Endothelial cell of umbilical vein (primary cell): ENCODE results near the gene TMEM98. TPM values are rescaled to one million over a fixed set of nuclear protein-coding genes. Genes with fewer than 3 reads are reported as not detected.

Experiments used
- BruUV-seq: library from RNA; stranded (reverse); fragments of 400-500 nt; replicated peaks from 2 replicates; lab custom pipeline; 2021; lab: Mats Ljungman, UMichigan
- CTCF ChIA-PET: fragments of 300-600, 350-600 bp; sonication (Branson Sonifier 250); formaldehyde crosslinking; loops from one replicate; lab custom pipeline; 2021; ENCODE audit warnings: antibody characterized with exemption, inconsistent platforms; lab: Charles Lee
- POLR2A ChIA-PET: fragments of 300-600, 350-600 bp; sonication (Branson Sonifier 250); formaldehyde crosslinking; loops from one replicate; lab custom pipeline; 2021; ENCODE audit warnings: antibody characterized with exemption, inconsistent platforms; lab: Charles Lee
- DNase-seq: peaks from one replicate; pipeline ENCODE4 v3.0.0-alpha.2; 2011; ENCODE audit warnings: low read depth, low spot score
- FAIRE-seq: peaks from 2 replicates; lab custom pipeline; 2011; peaks lifted over from hg19 to GRCh38; lab: Jason Lieb, UNC
- H2AFZ ChIP-seq: 2 replicates; pipeline ENCODE4 v1.6.0; 2012; ENCODE audit warnings: low read depth, low read length, control low read depth, inconsistent platforms
- H3K27ac ChIP-seq: 2 replicates; pipeline ENCODE4 v1.5.1; 2011; ENCODE audit warnings: low read depth, mild to moderate bottlenecking, control low read depth, low read length, moderate library complexity; ENCODE audit not compliant: insufficient read depth
- H3K27me3 ChIP-seq, 2 experiments: 2 replicates each; pipeline versions ENCODE4 v1.6.0 to v1.6.1; 2011; ENCODE audit warnings: low read length in 2 of 2, mixed read lengths in 1 of 2; ENCODE audit not compliant: control insufficient read depth in 2 of 2, insufficient read depth in 2 of 2
- H3K36me3 ChIP-seq, 2 experiments: 2 replicates in 1 of 2; 3 replicates in 1 of 2; pipeline ENCODE4 v1.5.1; 2011; ENCODE audit warnings: low read length in 2 of 2, mild to moderate bottlenecking in 1 of 2, moderate library complexity in 1 of 2; ENCODE audit not compliant: control insufficient read depth in 2 of 2, insufficient read depth in 2 of 2; ENCODE audit errors: extremely low read depth in 1 of 2
- H3K4me1 ChIP-seq: 3 replicates; pipeline ENCODE4 v1.5.1; 2011; ENCODE audit warnings: mild to moderate bottlenecking, low read length; ENCODE audit not compliant: control insufficient read depth, insufficient read depth; ENCODE audit errors: extremely low read depth
- H3K4me2 ChIP-seq: 2 replicates; pipeline ENCODE4 v1.6.1; 2011; ENCODE audit warnings: low read length, control low read depth, mixed read lengths; ENCODE audit not compliant: insufficient read depth
- H3K4me3 ChIP-seq, 3 experiments: fragments of 200-600 bp in 1 of 3; sonication (generic), shearing (Covaris generic) in 1 of 3; replicated peaks in 1 of 3; 2 replicates each; pipeline ENCODE4 v1.5.1; 2011 to 2016; ENCODE audit warnings: control low read depth in 3 of 3, low read length in 3 of 3, mild to moderate bottlenecking in 2 of 3, inconsistent platforms in 1 of 3, low read depth in 1 of 3, moderate library complexity in 1 of 3; ENCODE audit not compliant: insufficient read depth in 1 of 3
- H3K79me2 ChIP-seq: 2 replicates; pipeline ENCODE4 v1.6.0; 2012; ENCODE audit warnings: low read length, inconsistent platforms; ENCODE audit not compliant: control insufficient read depth, insufficient read depth
- H3K9ac ChIP-seq: replicated peaks from 2 replicates; pipeline ENCODE3; 2011; ENCODE audit warnings: low read length, control low read depth; ENCODE audit not compliant: insufficient read depth; ENCODE audit errors: extremely low read depth
- H3K9me1 ChIP-seq: replicated peaks from 3 replicates; pipeline ENCODE4 v1.6.0; 2011; ENCODE audit warnings: mild to moderate bottlenecking, low read length; ENCODE audit not compliant: control insufficient read depth, insufficient read depth; ENCODE audit errors: extremely low read depth
- H3K9me3 ChIP-seq: replicated peaks from 2 replicates; pipeline ENCODE4 v1.5.1; 2012; ENCODE audit warnings: low read length, inconsistent platforms; ENCODE audit not compliant: control insufficient read depth, insufficient read depth
- H4K20me1 ChIP-seq: replicated peaks from 2 replicates; pipeline ENCODE3; 2011; ENCODE audit warnings: mild to moderate bottlenecking, low read length; ENCODE audit not compliant: control insufficient read depth, insufficient read depth; ENCODE audit errors: extremely low read depth
- EZH2 ChIP-seq: IDR thresholded peaks from 2 replicates; pipeline ENCODE4 v1.6.1; 2012; ENCODE audit warnings: borderline replicate concordance, low read depth, mild to moderate bottlenecking, moderate library complexity, low read length, inconsistent platforms; ENCODE audit not compliant: severe bottlenecking
- FOS ChIP-seq: IDR thresholded peaks from 2 replicates; pipeline ENCODE4 v1.6.1; 2011; ENCODE audit warnings: mild to moderate bottlenecking, low read length, moderate library complexity, borderline replicate concordance; ENCODE audit not compliant: insufficient read depth
- GATA2 ChIP-seq: IDR thresholded peaks from 2 replicates; pipeline ENCODE4 v1.7.0; 2011; ENCODE audit warnings: low read depth, mild to moderate bottlenecking, moderate library complexity, mixed read lengths, low read length; ENCODE audit not compliant: insufficient read length, insufficient read depth
- JUN ChIP-seq: IDR thresholded peaks from 2 replicates; pipeline ENCODE4 v1.6.1; 2011; ENCODE audit warnings: borderline replicate concordance, low read depth; ENCODE audit not compliant: insufficient read length, insufficient read depth
- MAX ChIP-seq: IDR thresholded peaks from 2 replicates; pipeline ENCODE4 v1.6.1; 2011; ENCODE audit not compliant: insufficient read depth, insufficient read length
- MYC ChIP-seq: IDR thresholded peaks from one replicate; pipeline ENCODE4 v1.6.1; 2011; ENCODE audit warnings: mild to moderate bottlenecking, low read depth, low read length
- POLR2A ChIP-seq: IDR thresholded peaks from 2 replicates; pipeline ENCODE4 v1.6.1; 2012; ENCODE audit warnings: low read depth, mild to moderate bottlenecking, control low read depth, low read length
- POLR2AphosphoS5 ChIP-seq: IDR thresholded peaks from 2 replicates; pipeline ENCODE4 v1.6.1; 2012; ENCODE audit warnings: low read depth, mild to moderate bottlenecking, control low read depth, low read length, moderate library complexity; ENCODE audit not compliant: insufficient read depth
- dilution Hi-C: fragments of 300-500 bp; cut with MboI; formaldehyde crosslinking; loops from one replicate; pipeline ENCODE4 v1.15.0; 2019; ENCODE audit warnings: low sequenced_read_pairs; ENCODE audit not compliant: extremely low pct_ligation_motif_present
- intact Hi-C: fragments of 100-400 bp; cut with micrococcal nuclease; formaldehyde crosslinking; loops from one replicate; pipeline ENCODE4 v1.10.0; 2022
- polyA plus RNA-seq, 4 experiments: library from polyadenylated mRNA; depleted of rRNA in 3 of 4; stranded (reverse) in 3 of 4; unstranded in 1 of 4; fragments of >200 nt; gene quantifications; 2 replicates each; pipeline versions ENCODE4 v1.2.1 to v1.2.3, GENCODE V29; 2011 to 2012; ENCODE audit warnings: missing spikeins in 1 of 4
- total RNA-seq: library from RNA; stranded (reverse); gene quantifications from 2 replicates; pipeline ENCODE4 v1.2.3, GENCODE V29; 2021
- TF ChIP-seq, protein P1 (sequence below), 2 donors: IDR thresholded peaks; 1 replicate in 1 of 2; 2 replicates in 1 of 2; pipeline ENCODE4 v1.5.1; 2011; ENCODE audit warnings: low read length in 2 of 2, mild to moderate bottlenecking in 2 of 2, moderate library complexity in 2 of 2, control low read depth in 1 of 2, inconsistent platforms in 1 of 2, low read depth in 1 of 2; ENCODE audit not compliant: insufficient read depth in 1 of 2; ENCODE audit errors: extremely low read depth in 1 of 2

Gene TMEM98
- total and polyA plus RNA-seq, 2 donors (not counting 3 experiments of a cell fraction or from before 2014, with no cell fraction given): 83.6 to 456 TPM

GRCh38 chr17:32927201-32927723, 691 bp upstream of the TMEM98 start:
- no peaks in the 10 kb centered on the region for H3K9me3 ChIP-seq
- dilution Hi-C loops (no loop called here), intact Hi-C loops (loop anchor here (1.0 to 5.0 kb wide), 2 partner anchors 15 to 50 kb away; partner anchors contain the start of gene MYO1D)
- DNase-seq (peak; percentile 75), FAIRE-seq (peak; percentile 69)
- peak overlapping the region; percentile 12 for H3K9ac ChIP-seq
- peak overlapping the region; percentile 72 for H2AFZ ChIP-seq
- H3K9me1 ChIP-seq: no peaks in the 10 kb centered on the region
- peak overlapping the region; percentile 26 for H3K4me2 ChIP-seq
- H4K20me1 ChIP-seq: no peaks in the 10 kb centered on the region
- no peaks in the 10 kb centered on the region for H3K79me2 ChIP-seq
- POLR2A ChIA-PET: no interaction called here
- peak overlapping the region; percentile 36 for H3K27ac ChIP-seq
- peak overlapping the region in 2 of 3 experiments; percentile 6 to 78 for H3K4me3 ChIP-seq
- CTCF ChIA-PET: interaction anchor here (1.1 to 2.9 kb wide), 2 partner anchors 10 to 71 kb away, joined by 3 to 13 read pairs; no protein-coding TSS in a partner anchor
- no TSS peak for BruUV-seq
- H3K4me1 ChIP-seq: peaks cover 31% of the 10 kb centered on the region
- TF ChIP-seq MAX (no peak), POLR2AphosphoS5 (peak; percentile 56)
- peaks cover 0 to 3% of the 10 kb centered on the region in 2 experiments for H3K36me3 ChIP-seq
- no peaks in the 10 kb centered on the region for H3K27me3 ChIP-seq

- intact Hi-C loops (loop anchor here (5.0 kb wide), 1 partner anchor 52 kb away; the partner anchor contains the start of gene MYO1D), dilution Hi-C loops (no loop called here)
- peaks cover 31% of the 10 kb centered on the region for H3K4me1 ChIP-seq
- H3K79me2 ChIP-seq: no peaks in the 10 kb centered on the region
- H2AFZ ChIP-seq: peak overlapping the region; percentile 53
- H3K9me3 ChIP-seq: no peaks in the 10 kb centered on the region
- H3K4me2 ChIP-seq: peak overlapping the region; percentile 71
- H3K9me1 ChIP-seq: no peaks in the 10 kb centered on the region
- DNase-seq: peak; percentile 64
- FAIRE-seq: no peak
- TF ChIP-seq FOS (no peak), MYC (no peak), POLR2A (no peak), POLR2AphosphoS5 (no peak), GATA2 (no peak), MAX (no peak), JUN (no peak), EZH2 (no peak)
- TF ChIP-seq, protein P1, sequence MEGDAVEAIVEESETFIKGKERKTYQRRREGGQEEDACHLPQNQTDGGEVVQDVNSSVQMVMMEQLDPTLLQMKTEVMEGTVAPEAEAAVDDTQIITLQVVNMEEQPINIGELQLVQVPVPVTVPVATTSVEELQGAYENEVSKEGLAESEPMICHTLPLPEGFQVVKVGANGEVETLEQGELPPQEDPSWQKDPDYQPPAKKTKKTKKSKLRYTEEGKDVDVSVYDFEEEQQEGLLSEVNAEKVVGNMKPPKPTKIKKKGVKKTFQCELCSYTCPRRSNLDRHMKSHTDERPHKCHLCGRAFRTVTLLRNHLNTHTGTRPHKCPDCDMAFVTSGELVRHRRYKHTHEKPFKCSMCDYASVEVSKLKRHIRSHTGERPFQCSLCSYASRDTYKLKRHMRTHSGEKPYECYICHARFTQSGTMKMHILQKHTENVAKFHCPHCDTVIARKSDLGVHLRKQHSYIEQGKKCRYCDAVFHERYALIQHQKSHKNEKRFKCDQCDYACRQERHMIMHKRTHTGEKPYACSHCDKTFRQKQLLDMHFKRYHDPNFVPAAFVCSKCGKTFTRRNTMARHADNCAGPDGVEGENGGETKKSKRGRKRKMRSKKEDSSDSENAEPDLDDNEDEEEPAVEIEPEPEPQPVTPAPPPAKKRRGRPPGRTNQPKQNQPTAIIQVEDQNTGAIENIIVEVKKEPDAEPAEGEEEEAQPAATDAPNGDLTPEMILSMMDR (IDR thresholded peaks at IDR 0.05; ENCODE audit: extremely low read depth in 1 of 2, insufficient read depth in 1 of 2, low read depth in 1 of 2, low read length in 2 of 2): no peak
- H3K4me3 ChIP-seq: peak overlapping the region; percentile 40 to 78 (median 73)
- H3K9ac ChIP-seq: peak overlapping the region; percentile 72
- no peaks in the 10 kb centered on the region for H3K27me3 ChIP-seq
- no peak overlapping the region for H3K27ac ChIP-seq
- peaks cover 10% of the 10 kb centered on the region in 2 experiments for H3K36me3 ChIP-seq
- no peaks in the 10 kb centered on the region for H4K20me1 ChIP-seq
- POLR2A ChIA-PET: interaction anchor here (1.0 kb wide), 1 partner anchor 8 kb away, joined by 3 read pairs; no protein-coding TSS in a partner anchor
- CTCF ChIA-PET: interaction anchor here (0.9 to 2.9 kb wide), 10 partner anchors 8 to 467 kb away, joined by 3 to 17 read pairs (median 4); partner anchors contain the start of gene MYO1D
- TSS peak; percentile 74 for BruUV-seq
Measured at GRCh38 chr17:32928586-32929535, 908 bp downstream of the TMEM98 start.
